ENCODE measurements around the gene PLXNA4. TPM values are rescaled to one million over a fixed set of nuclear protein-coding genes. Genes with fewer than 3 reads are reported as not detected.

PLXNA4 gene
- polyA plus RNA-seq, 1 donor (not counting 4 experiments of a cell fraction or from before 2014, with no cell fraction given), result 0.01 TPM

GRCh38 chr7:132073920-132074589 is 502.2 kb downstream of the PLXNA4 start:
- Histone ChIP-seq H3K4me3 (ENCODE audit: control insufficient read depth in 2 of 3, extremely low read depth in 1 of 3, insufficient read depth in 2 of 3, low read depth in 1 of 3, low read length in 3 of 3) (no peak overlapping the region), H4K20me1 (ENCODE audit: control insufficient read depth, extremely low read depth, insufficient read depth, low read length) (no peaks in the 10 kb centered on the region), H3K27me3 (ENCODE audit: control insufficient read depth, extremely low read depth, insufficient read depth, low read length) (peaks cover 27% of the 10 kb centered on the region), H3K4me2 (ENCODE audit: control insufficient read depth, extremely low read depth, insufficient read depth, low read depth, low read length) (no peak overlapping the region), H3K79me2 (ENCODE audit: control insufficient read depth, insufficient read depth, low read length) (no peaks in the 10 kb centered on the region), H3K9me3 (ENCODE audit: control insufficient read depth, low read depth, low read length) (no peaks in the 10 kb centered on the region), H3K4me1 (ENCODE audit: control insufficient read depth, extremely low read depth, insufficient read depth, low read length) (no peaks in the 10 kb centered on the region), H3K36me3 (ENCODE audit: control insufficient read depth in 2 of 2, extremely low read depth in 1 of 2, insufficient read depth in 2 of 2, low read length in 2 of 2) (no peaks in the 10 kb centered on the region), H3K9me1 (ENCODE audit: control insufficient read depth, extremely low read depth, insufficient read depth, low read length) (no peaks in the 10 kb centered on the region), H3K9ac (ENCODE audit: control insufficient read depth, extremely low read depth, insufficient read depth, low read length) (no peak overlapping the region), H3K27ac (ENCODE audit: control insufficient read depth, insufficient read depth, low read length) (no peak overlapping the region), H2AFZ (ENCODE audit: control insufficient read depth, low read length) (no peak overlapping the region)
- no peak for TF ChIP-seq EZH2 (IDR thresholded peaks at IDR 0.05; ENCODE audit: low read length)
- no peak for TF ChIP-seq CTCF (optimal IDR thresholded peaks at IDR 0.05 in 1 of 3, IDR thresholded peaks at IDR 0.05 in 1 of 3, conservative IDR thresholded peaks at IDR 0.05 in 1 of 3; ENCODE audit: extremely low read depth in 1 of 3, insufficient read depth in 2 of 3, low read length in 3 of 3)
- DNase-seq (ENCODE audit: low read depth, low spot score) (no peak), FAIRE-seq (no peak)
- dilution Hi-C loops (cut with MboI; ENCODE audit: extremely low pct_ligation_motif_present, low sequenced_read_pairs), result no loop called here

Measured in keratinocyte (primary cell).